SK-N-SH treated with all-trans-retinoic acid at 6 μM for 48 hours (cell line): ENCODE data around the gene MYPN.

Experiments
- ATAC-seq: fragments of 200-7000 bp; cut with Tn5 transposase; 3 replicates; pipeline ENCODE4 v1.9.1; 2020; ENCODE audit warnings: mild to moderate bottlenecking, moderate library complexity
- ARNTL ChIP-seq: fragments of 450-650 bp; formaldehyde crosslinking; IDR thresholded peaks from 2 replicates; pipeline ENCODE4 v1.5.0; 2020; ENCODE audit warnings: low read depth, mild to moderate bottlenecking, moderate library complexity, borderline replicate concordance
- CREB5 ChIP-seq: fragments of 250-450 bp; sonication (Bioruptor Pico); IDR thresholded peaks from 2 replicates; pipeline ENCODE4 v1.5.1; 2020; ENCODE audit warnings: low read depth, mild to moderate bottlenecking, moderate library complexity
- CSDC2 ChIP-seq: fragments of 250-450 bp; sonication (Bioruptor Pico); IDR thresholded peaks from 2 replicates; pipeline ENCODE4 v1.5.0; 2020; ENCODE audit warnings: mild to moderate bottlenecking, moderate library complexity
- GLIS3 ChIP-seq: fragments of 250-450 bp; sonication (Bioruptor Pico); IDR thresholded peaks from 2 replicates; pipeline ENCODE4 v1.5.0; 2020; ENCODE audit warnings: mild to moderate bottlenecking, moderate library complexity
- OSR1 ChIP-seq: fragments of 250-450 bp; sonication (Bioruptor Pico); IDR thresholded peaks from 2 replicates; pipeline ENCODE4 v1.8.0; 2022; ENCODE audit warnings: moderate library complexity, mild to moderate bottlenecking, inconsistent platforms
- PATZ1 ChIP-seq: fragments of 250-450 bp; sonication (Bioruptor Pico); IDR thresholded peaks from 2 replicates; pipeline ENCODE4 v1.8.0; 2020; ENCODE audit warnings: mild to moderate bottlenecking, moderate library complexity, borderline replicate concordance
- POU6F1 ChIP-seq: fragments of 250-450 bp; sonication (Bioruptor Pico); IDR thresholded peaks from 2 replicates; pipeline ENCODE4 v1.8.0; 2021; ENCODE audit warnings: low read depth, mild to moderate bottlenecking, moderate library complexity, borderline replicate concordance
- RARB ChIP-seq: fragments of 250-450 bp; sonication (Bioruptor Pico); IDR thresholded peaks from 2 replicates; pipeline ENCODE4 v1.8.0; 2021; ENCODE audit warnings: mild to moderate bottlenecking, moderate library complexity
- SNAI2 ChIP-seq: fragments of 250-450 bp; sonication (Bioruptor Pico); IDR thresholded peaks from 2 replicates; pipeline ENCODE4 v1.5.0; 2020; ENCODE audit warnings: mild to moderate bottlenecking, moderate library complexity
- TOX ChIP-seq: fragments of 250-450 bp; sonication (Bioruptor Pico); IDR thresholded peaks from 2 replicates; pipeline ENCODE4 v1.8.0; 2021; ENCODE audit warnings: mild to moderate bottlenecking, moderate library complexity, borderline replicate concordance
- ZC3H10 ChIP-seq: fragments of 250-450 bp; sonication (Bioruptor Pico); IDR thresholded peaks from 2 replicates; pipeline ENCODE4 v1.5.1; 2021; ENCODE audit warnings: mild to moderate bottlenecking, moderate library complexity
- ZFP30 ChIP-seq: fragments of 450-650 bp; formaldehyde crosslinking; IDR thresholded peaks from 2 replicates; pipeline ENCODE4 v1.5.0; 2022; ENCODE audit warnings: mild to moderate bottlenecking, moderate library complexity
- ZNF565 ChIP-seq: fragments of 450-650 bp; formaldehyde crosslinking; conservative IDR thresholded peaks from 2 replicates; pipeline ENCODE4 v1.5.0; 2020; ENCODE audit warnings: low read depth, mild to moderate bottlenecking, moderate library complexity
- ZNF70 ChIP-seq: fragments of 450-650 bp; formaldehyde crosslinking; IDR thresholded peaks from 2 replicates; pipeline ENCODE4 v1.5.0; 2020; ENCODE audit warnings: mild to moderate bottlenecking, moderate library complexity
- ZNF8 ChIP-seq: fragments of 450-650 bp; formaldehyde crosslinking; IDR thresholded peaks from 2 replicates; pipeline ENCODE4 v1.5.0; 2020; ENCODE audit warnings: mild to moderate bottlenecking, moderate library complexity
- TF ChIP-seq, protein P1 (sequence below): fragments of 250-450 bp; sonication (Bioruptor Pico); IDR thresholded peaks from 2 replicates; pipeline ENCODE4 v1.5.1; 2021; ENCODE audit warnings: mild to moderate bottlenecking, moderate library complexity
- TF ChIP-seq, protein P2 (sequence below): fragments of 250-450 bp; sonication (Bioruptor Pico); IDR thresholded peaks from 2 replicates; pipeline ENCODE4 v1.5.0; 2020; ENCODE audit warnings: mild to moderate bottlenecking, moderate library complexity

The MYPN gene, protein sequence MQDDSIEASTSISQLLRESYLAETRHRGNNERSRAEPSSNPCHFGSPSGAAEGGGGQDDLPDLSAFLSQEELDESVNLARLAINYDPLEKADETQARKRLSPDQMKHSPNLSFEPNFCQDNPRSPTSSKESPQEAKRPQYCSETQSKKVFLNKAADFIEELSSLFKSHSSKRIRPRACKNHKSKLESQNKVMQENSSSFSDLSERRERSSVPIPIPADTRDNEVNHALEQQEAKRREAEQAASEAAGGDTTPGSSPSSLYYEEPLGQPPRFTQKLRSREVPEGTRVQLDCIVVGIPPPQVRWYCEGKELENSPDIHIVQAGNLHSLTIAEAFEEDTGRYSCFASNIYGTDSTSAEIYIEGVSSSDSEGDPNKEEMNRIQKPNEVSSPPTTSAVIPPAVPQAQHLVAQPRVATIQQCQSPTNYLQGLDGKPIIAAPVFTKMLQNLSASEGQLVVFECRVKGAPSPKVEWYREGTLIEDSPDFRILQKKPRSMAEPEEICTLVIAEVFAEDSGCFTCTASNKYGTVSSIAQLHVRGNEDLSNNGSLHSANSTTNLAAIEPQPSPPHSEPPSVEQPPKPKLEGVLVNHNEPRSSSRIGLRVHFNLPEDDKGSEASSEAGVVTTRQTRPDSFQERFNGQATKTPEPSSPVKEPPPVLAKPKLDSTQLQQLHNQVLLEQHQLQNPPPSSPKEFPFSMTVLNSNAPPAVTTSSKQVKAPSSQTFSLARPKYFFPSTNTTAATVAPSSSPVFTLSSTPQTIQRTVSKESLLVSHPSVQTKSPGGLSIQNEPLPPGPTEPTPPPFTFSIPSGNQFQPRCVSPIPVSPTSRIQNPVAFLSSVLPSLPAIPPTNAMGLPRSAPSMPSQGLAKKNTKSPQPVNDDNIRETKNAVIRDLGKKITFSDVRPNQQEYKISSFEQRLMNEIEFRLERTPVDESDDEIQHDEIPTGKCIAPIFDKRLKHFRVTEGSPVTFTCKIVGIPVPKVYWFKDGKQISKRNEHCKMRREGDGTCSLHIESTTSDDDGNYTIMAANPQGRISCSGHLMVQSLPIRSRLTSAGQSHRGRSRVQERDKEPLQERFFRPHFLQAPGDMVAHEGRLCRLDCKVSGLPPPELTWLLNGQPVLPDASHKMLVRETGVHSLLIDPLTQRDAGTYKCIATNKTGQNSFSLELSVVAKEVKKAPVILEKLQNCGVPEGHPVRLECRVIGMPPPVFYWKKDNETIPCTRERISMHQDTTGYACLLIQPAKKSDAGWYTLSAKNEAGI (N-terminal part only)

GRCh38 chr10:68109331-68109730, at the start of gene MYPN:
TSS of gene MYPN (plus strand) at chr10:68109488. CDS start at chr10:68121439, 11,951 bp downstream.
- TF ChIP-seq, protein P1, sequence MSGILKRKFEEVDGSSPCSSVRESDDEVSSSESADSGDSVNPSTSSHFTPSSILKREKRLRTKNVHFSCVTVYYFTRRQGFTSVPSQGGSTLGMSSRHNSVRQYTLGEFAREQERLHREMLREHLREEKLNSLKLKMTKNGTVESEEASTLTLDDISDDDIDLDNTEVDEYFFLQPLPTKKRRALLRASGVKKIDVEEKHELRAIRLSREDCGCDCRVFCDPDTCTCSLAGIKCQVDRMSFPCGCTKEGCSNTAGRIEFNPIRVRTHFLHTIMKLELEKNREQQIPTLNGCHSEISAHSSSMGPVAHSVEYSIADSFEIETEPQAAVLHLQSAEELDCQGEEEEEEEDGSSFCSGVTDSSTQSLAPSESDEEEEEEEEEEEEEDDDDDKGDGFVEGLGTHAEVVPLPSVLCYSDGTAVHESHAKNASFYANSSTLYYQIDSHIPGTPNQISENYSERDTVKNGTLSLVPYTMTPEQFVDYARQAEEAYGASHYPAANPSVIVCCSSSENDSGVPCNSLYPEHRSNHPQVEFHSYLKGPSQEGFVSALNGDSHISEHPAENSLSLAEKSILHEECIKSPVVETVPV (CRISPR knock-in tag): no peak
- TF ChIP-seq SNAI2 (CRISPR knock-in tag) (no peak), POU6F1 (CRISPR knock-in tag) (no peak), ZNF70 (CRISPR knock-in tag) (no peak), ZNF565 (no peak)
- ATAC-seq: no peak

GRCh38 chr10:68067029-68067428, 42.3 kb upstream of the MYPN start:
- no peak for TF ChIP-seq ZNF565
- TF ChIP-seq TOX (CRISPR knock-in tag): no peak
- TF ChIP-seq ZNF8 (CRISPR knock-in tag): no peak
- TF ChIP-seq GLIS3 (CRISPR knock-in tag): no peak
- TF ChIP-seq, protein P1 (CRISPR knock-in tag): no peak
- TF ChIP-seq ZC3H10 (CRISPR knock-in tag): no peak
- TF ChIP-seq ZFP30: no peak
- TF ChIP-seq RARB (CRISPR knock-in tag): no peak
- TF ChIP-seq CREB5: no peak
- TF ChIP-seq ARNTL (CRISPR knock-in tag): no peak
- ATAC-seq: no peak

GRCh38 chr10:68067508-68067907, 41.8 kb upstream of the MYPN start:
- no peak for ATAC-seq
- no peak for TF ChIP-seq ZNF8 (CRISPR knock-in tag)
- TF ChIP-seq CSDC2 (CRISPR knock-in tag): no peak
- no peak for TF ChIP-seq PATZ1 (CRISPR knock-in tag)
- no peak for TF ChIP-seq OSR1 (CRISPR knock-in tag)
- TF ChIP-seq, protein P2, sequence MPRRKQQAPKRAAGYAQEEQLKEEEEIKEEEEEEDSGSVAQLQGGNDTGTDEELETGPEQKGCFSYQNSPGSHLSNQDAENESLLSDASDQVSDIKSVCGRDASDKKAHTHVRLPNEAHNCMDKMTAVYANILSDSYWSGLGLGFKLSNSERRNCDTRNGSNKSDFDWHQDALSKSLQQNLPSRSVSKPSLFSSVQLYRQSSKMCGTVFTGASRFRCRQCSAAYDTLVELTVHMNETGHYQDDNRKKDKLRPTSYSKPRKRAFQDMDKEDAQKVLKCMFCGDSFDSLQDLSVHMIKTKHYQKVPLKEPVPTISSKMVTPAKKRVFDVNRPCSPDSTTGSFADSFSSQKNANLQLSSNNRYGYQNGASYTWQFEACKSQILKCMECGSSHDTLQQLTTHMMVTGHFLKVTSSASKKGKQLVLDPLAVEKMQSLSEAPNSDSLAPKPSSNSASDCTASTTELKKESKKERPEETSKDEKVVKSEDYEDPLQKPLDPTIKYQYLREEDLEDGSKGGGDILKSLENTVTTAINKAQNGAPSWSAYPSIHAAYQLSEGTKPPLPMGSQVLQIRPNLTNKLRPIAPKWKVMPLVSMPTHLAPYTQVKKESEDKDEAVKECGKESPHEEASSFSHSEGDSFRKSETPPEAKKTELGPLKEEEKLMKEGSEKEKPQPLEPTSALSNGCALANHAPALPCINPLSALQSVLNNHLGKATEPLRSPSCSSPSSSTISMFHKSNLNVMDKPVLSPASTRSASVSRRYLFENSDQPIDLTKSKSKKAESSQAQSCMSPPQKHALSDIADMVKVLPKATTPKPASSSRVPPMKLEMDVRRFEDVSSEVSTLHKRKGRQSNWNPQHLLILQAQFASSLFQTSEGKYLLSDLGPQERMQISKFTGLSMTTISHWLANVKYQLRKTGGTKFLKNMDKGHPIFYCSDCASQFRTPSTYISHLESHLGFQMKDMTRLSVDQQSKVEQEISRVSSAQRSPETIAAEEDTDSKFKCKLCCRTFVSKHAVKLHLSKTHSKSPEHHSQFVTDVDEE (CRISPR knock-in tag): no peak
- TF ChIP-seq ZNF565: no peak
- TF ChIP-seq ZC3H10 (CRISPR knock-in tag): no peak
